GM23338 (cell line): ENCODE results near the gene ABHD17A. TPM values are rescaled to one million over a fixed set of nuclear protein-coding genes. Genes with fewer than 3 reads are reported as not detected.

Experiments used
- ATAC-seq: fragments of 200-7000 bp; cut with Tn5 transposase; 3 replicates; pipeline ENCODE4 v1.9.1; 2020
- DNase-seq: peaks from one replicate; pipeline ENCODE4 v3.0.0-alpha.2; 2015; ENCODE audit warnings: low spot score
- H2AFZ ChIP-seq: fragments of 200-600 bp; sonication (generic); 2 replicates; pipeline ENCODE4 v1.8.0; 2016; ENCODE audit warnings: antibody characterized with exemption, mild to moderate bottlenecking, moderate library complexity
- H3F3A ChIP-seq: fragments of 200-600 bp; sonication (generic); replicated peaks from 2 replicates; pipeline ENCODE4 v1.8.0; 2017; ENCODE audit warnings: antibody characterized with exemption, mixed run types, low read depth
- H3K27ac ChIP-seq: fragments of 200-600 bp; sonication (generic); 2 replicates; pipeline ENCODE4 v1.6.1; 2016; ENCODE audit warnings: low read depth
- H3K27me3 ChIP-seq: fragments of 200-600 bp; sonication (generic); 2 replicates; pipeline ENCODE4 v1.8.0; 2016; ENCODE audit warnings: mild to moderate bottlenecking, mixed run types, moderate library complexity; ENCODE audit not compliant: insufficient read depth
- H3K36me3 ChIP-seq: fragments of 200-600 bp; sonication (generic); 2 replicates; pipeline ENCODE4 v1.8.0; 2016; ENCODE audit warnings: mild to moderate bottlenecking; ENCODE audit not compliant: insufficient read depth
- H3K4me1 ChIP-seq: fragments of 200-600 bp; sonication (generic); 2 replicates; pipeline ENCODE4 v1.8.0; 2016; ENCODE audit warnings: mild to moderate bottlenecking, moderate library complexity; ENCODE audit not compliant: insufficient read depth
- H3K4me2 ChIP-seq: fragments of 200-600 bp; sonication (generic); 2 replicates; pipeline ENCODE4 v1.7.1; 2017; ENCODE audit warnings: mixed run types
- H3K4me3 ChIP-seq: fragments of 200-600 bp; sonication (generic); 2 replicates; pipeline ENCODE4 v1.6.1; 2016; ENCODE audit warnings: mixed run types
- H3K79me2 ChIP-seq: fragments of 200-600 bp; sonication (generic); replicated peaks from 2 replicates; pipeline ENCODE4 v1.8.0; 2017; ENCODE audit warnings: mild to moderate bottlenecking; ENCODE audit not compliant: insufficient read depth
- H3K9me2 ChIP-seq: fragments of 200-600 bp; sonication (generic); 2 replicates; pipeline ENCODE4 v1.8.0; 2017; ENCODE audit not compliant: insufficient read depth
- H4K20me1 ChIP-seq: fragments of 200-600 bp; sonication (generic); replicated peaks from 2 replicates; pipeline ENCODE4 v1.8.0; 2017; ENCODE audit warnings: mild to moderate bottlenecking; ENCODE audit not compliant: insufficient read depth
- H3K27ac Mint-ChIP-seq: 2 replicates; pipeline ENCODE4 v1.8.0; 2020; ENCODE audit warnings: inconsistent platforms, mild to moderate bottlenecking, moderate library complexity, mixed read lengths
- H3K27me3 Mint-ChIP-seq: 3 replicates; pipeline ENCODE4 v1.8.0; 2022; ENCODE audit warnings: low read depth, mild to moderate bottlenecking, moderate library complexity, mixed read lengths, inconsistent platforms; ENCODE audit not compliant: insufficient read depth, poor library complexity
- H3K36me3 Mint-ChIP-seq: 3 replicates; pipeline ENCODE4 v1.8.0; 2021; ENCODE audit warnings: low read depth, mild to moderate bottlenecking, inconsistent platforms, moderate library complexity, mixed read lengths
- H3K4me1 Mint-ChIP-seq: 3 replicates; pipeline ENCODE4 v1.8.0; 2020; ENCODE audit warnings: mild to moderate bottlenecking, inconsistent platforms, mixed read lengths
- H3K4me3 Mint-ChIP-seq: 3 replicates; pipeline ENCODE4 v1.8.0; 2021; ENCODE audit warnings: moderate library complexity, mild to moderate bottlenecking, inconsistent platforms, mixed read lengths
- H3K9me3 Mint-ChIP-seq: 3 replicates; pipeline ENCODE4 v1.8.0; 2020; ENCODE audit warnings: moderate library complexity, mild to moderate bottlenecking, inconsistent platforms, mixed read lengths
- CREB1 ChIP-seq: fragments of 250-450 bp; sonication (Bioruptor Pico); IDR thresholded peaks from 2 replicates; pipeline ENCODE4 v1.5.0; 2020; ENCODE audit warnings: low read depth, mild to moderate bottlenecking, moderate library complexity
- CTCF ChIP-seq, 2 experiments: fragments of 200-600 bp in 1 of 2; sonication (generic) in 1 of 2; conservative IDR thresholded peaks; 2 replicates each; pipeline versions ENCODE4 v1.5.1 to v1.6.1; 2016 to 2017; ENCODE audit warnings: antibody characterized with exemption in 2 of 2, low read depth in 2 of 2, mild to moderate bottlenecking in 2 of 2, moderate library complexity in 1 of 2
- ETS1 ChIP-seq: IDR thresholded peaks from 2 replicates; pipeline ENCODE4 v1.6.1; 2016; ENCODE audit warnings: antibody characterized with exemption
- EZH2 ChIP-seq: fragments of 200-600 bp; sonication (generic); IDR thresholded peaks from one replicate; pipeline ENCODE4 v1.8.0; 2017; ENCODE audit warnings: antibody characterized with exemption, mild to moderate bottlenecking, low read depth; ENCODE audit not compliant: unreplicated experiment
- EZH2phosphoT487 ChIP-seq: fragments of 200-600 bp; sonication (generic); IDR thresholded peaks from one replicate; pipeline ENCODE4 v1.8.1; 2018; ENCODE audit warnings: antibody characterized with exemption; ENCODE audit not compliant: unreplicated experiment
- JUNB ChIP-seq: IDR thresholded peaks from one replicate; pipeline ENCODE4 v1.6.1; 2016; ENCODE audit warnings: antibody characterized with exemption; ENCODE audit not compliant: unreplicated experiment
- NANOG ChIP-seq: IDR thresholded peaks from 2 replicates; pipeline ENCODE4 v1.6.1; 2016; ENCODE audit warnings: antibody characterized with exemption, borderline replicate concordance
- POLR2AphosphoS5 ChIP-seq: IDR thresholded peaks from 2 replicates; pipeline ENCODE4 v1.6.1; 2016; ENCODE audit warnings: antibody characterized with exemption, low read depth
- REST ChIP-seq: IDR thresholded peaks from one replicate; pipeline ENCODE4 v1.6.1; 2018; ENCODE audit warnings: antibody characterized with exemption; ENCODE audit not compliant: unreplicated experiment
- STAT1 ChIP-seq: IDR thresholded peaks from one replicate; pipeline ENCODE4 v1.6.1; 2016; ENCODE audit warnings: antibody characterized with exemption; ENCODE audit not compliant: unreplicated experiment
- ZNF114 ChIP-seq: fragments of 250-450 bp; sonication (Bioruptor Pico); IDR thresholded peaks from 2 replicates; pipeline ENCODE4 v1.5.0; 2020; ENCODE audit warnings: mild to moderate bottlenecking, moderate library complexity
- ZNF331 ChIP-seq: fragments of 250-450 bp; sonication (Bioruptor Pico); IDR thresholded peaks from 2 replicates; pipeline ENCODE4 v1.5.0; 2020; ENCODE audit warnings: low read depth, mild to moderate bottlenecking, moderate library complexity
- ZNF462 ChIP-seq: fragments of 250-450 bp; sonication (Bioruptor Pico); IDR thresholded peaks from 2 replicates; pipeline ENCODE4 v1.5.0; 2020; ENCODE audit warnings: mild to moderate bottlenecking, moderate library complexity
- polyA plus RNA-seq: library from polyadenylated mRNA; unstranded; fragments of >200 nt; fragmentation: Nextera tagmentation; extraction: Ambion mirVana; gene quantifications from 2 replicates; pipeline ENCODE4 v1.2.1, GENCODE V29; 2016
- total RNA-seq: library from RNA; depleted of rRNA; stranded (reverse); fragments of >200 nt; shearing (Covaris generic); gene quantifications from 2 replicates; pipeline ENCODE4 v1.2.3, GENCODE V29; 2014

The ABHD17A gene
- total and polyA plus RNA-seq, 2 experiments from 2014 or later, result 34.2 to 99.9 TPM

- peaks cover 23% of the 10 kb centered on the region for H3K27me3 Mint-ChIP-seq
- no peaks in the 10 kb centered on the region for H3K4me1 ChIP-seq
- ATAC-seq (no peak), DNase-seq (peak; percentile 60)
- no peaks in the 10 kb centered on the region for H3F3A ChIP-seq
- no peaks in the 10 kb centered on the region for H3K36me3 Mint-ChIP-seq
- peaks cover 7% of the 10 kb centered on the region; the same call in 2 of the 3 replicates for H3K4me1 Mint-ChIP-seq
- peak overlapping the region; percentile 69; the same call in 1 of the 2 replicates for H2AFZ ChIP-seq
- no peak overlapping the region for H3K4me3 Mint-ChIP-seq
- TF ChIP-seq CTCF (conservative IDR thresholded peaks at IDR 0.05; ENCODE audit: low read depth in 2 of 2), result no peak
- no peak for TF ChIP-seq NANOG
- no peak for TF ChIP-seq EZH2phosphoT487
- TF ChIP-seq ZNF114 (CRISPR knock-in tag), result no peak
- no peak for TF ChIP-seq ETS1
- TF ChIP-seq EZH2, result no peak
- TF ChIP-seq REST, result no peak
- no peak for TF ChIP-seq POLR2AphosphoS5
- no peak for TF ChIP-seq ZNF331 (CRISPR knock-in tag)
- no peak for TF ChIP-seq STAT1
- no peak for TF ChIP-seq JUNB
- no peak for TF ChIP-seq CREB1 (CRISPR knock-in tag)
- no peak for TF ChIP-seq ZNF462 (CRISPR knock-in tag)
- no peaks in the 10 kb centered on the region for H4K20me1 ChIP-seq
- no peaks in the 10 kb centered on the region for H3K79me2 ChIP-seq
- no peak overlapping the region for H3K4me2 ChIP-seq
- H3K4me3 ChIP-seq, result no peak overlapping the region
- H3K9me2 ChIP-seq, result no peaks in the 10 kb centered on the region
- peaks cover 2% of the 10 kb centered on the region; the same call in 1 of the 3 replicates for H3K9me3 Mint-ChIP-seq
- no peaks in the 10 kb centered on the region for H3K27me3 ChIP-seq
- no peak overlapping the region for H3K27ac Mint-ChIP-seq
- H3K36me3 ChIP-seq, result no peaks in the 10 kb centered on the region
- H3K27ac ChIP-seq, result no peak overlapping the region
Measured at GRCh38 chr19:1893791-1894190, 8.5 kb upstream of the ABHD17A start.
